PC-3 (cell line): ENCODE measurements around the gene DTNB. TPM values are rescaled to one million over a fixed set of nuclear protein-coding genes. Genes with fewer than 3 reads are reported as not detected.

ENCODE experiments used
- ATAC-seq: fragments of 200-7000 bp; cut with Tn5 transposase; 2 replicates; pipeline ENCODE4 v1.9.1; 2020; ENCODE audit warnings: mild to moderate bottlenecking, moderate library complexity
- BruUV-seq: library from RNA; stranded (reverse); fragments of 400-500 nt; replicated peaks from 2 replicates; lab custom pipeline; 2021; lab: Mats Ljungman, UMichigan
- CTCF ChIA-PET: fragments of 300-600 bp; sonication (Branson Sonifier 250); formaldehyde crosslinking; loops from one replicate; lab custom pipeline; 2022; ENCODE audit warnings: antibody characterized with exemption; lab: Charles Lee
- POLR2A ChIA-PET: fragments of 300-600 bp; sonication (Branson Sonifier 250); formaldehyde crosslinking; loops from one replicate; lab custom pipeline; 2022; ENCODE audit warnings: antibody characterized with exemption; ENCODE audit not compliant: unreplicated experiment; lab: Charles Lee
- DNase-seq: peaks from one replicate; pipeline ENCODE4 v3.0.0-alpha.2; 2015
- H2AFZ ChIP-seq: fragments of 300-600 bp; sonication (generic); 2 replicates; pipeline ENCODE4 v1.6.0; 2016; ENCODE audit warnings: antibody characterized with exemption, low read length
- H3F3A ChIP-seq: fragments of 300-600 bp; sonication (generic); one replicate; pipeline ENCODE4 v1.6.0; 2017; ENCODE audit warnings: antibody characterized with exemption, low read length, control low read depth, mild to moderate bottlenecking; ENCODE audit not compliant: unreplicated experiment
- H3K27ac ChIP-seq: fragments of 300-600 bp; sonication (generic); 2 replicates; pipeline ENCODE4 v1.5.1; 2016; ENCODE audit warnings: mild to moderate bottlenecking, low read length
- H3K27me3 ChIP-seq: fragments of 300-600 bp; sonication (generic); 2 replicates; pipeline ENCODE4 v1.6.1; 2016; ENCODE audit warnings: low read length, mixed read lengths
- H3K36me3 ChIP-seq: fragments of 300-600 bp; sonication (generic); 2 replicates; pipeline ENCODE4 v1.6.1; 2016; ENCODE audit warnings: low read depth, mixed run types, low read length, mixed read lengths
- H3K4me1 ChIP-seq: fragments of 300-600 bp; sonication (generic); 2 replicates; pipeline ENCODE4 v1.5.1; 2016; ENCODE audit warnings: low read length; ENCODE audit not compliant: insufficient read depth
- H3K4me2 ChIP-seq: fragments of 300-600 bp; sonication (generic); 2 replicates; pipeline ENCODE4 v1.6.0; 2016; ENCODE audit warnings: low read length
- H3K4me3 ChIP-seq: fragments of 300-600 bp; sonication (generic); 2 replicates; pipeline ENCODE4 v1.5.1; 2016; ENCODE audit warnings: mild to moderate bottlenecking, low read length, mixed read lengths
- H3K79me2 ChIP-seq: fragments of 300-600 bp; sonication (generic); 2 replicates; pipeline ENCODE4 v1.6.1; 2017; ENCODE audit warnings: low read length, mixed read lengths
- H3K9ac ChIP-seq: fragments of 300-600 bp; sonication (generic); 2 replicates; pipeline ENCODE4 v1.6.0; 2016; ENCODE audit warnings: mild to moderate bottlenecking, low read length
- H3K9me2 ChIP-seq: fragments of 300-600 bp; sonication (generic); replicated peaks from 2 replicates; pipeline ENCODE4 v1.6.1; 2016; ENCODE audit warnings: mixed run types, low read length, mixed read lengths
- H3K9me3 ChIP-seq: fragments of 300-600 bp; sonication (generic); 2 replicates; pipeline ENCODE4 v1.6.1; 2016; ENCODE audit warnings: low read length, mixed read lengths
- H4K20me1 ChIP-seq: fragments of 300-600 bp; sonication (generic); 2 replicates; pipeline ENCODE4 v1.6.1; 2016; ENCODE audit warnings: low read length, mixed read lengths
- EZH2 ChIP-seq: fragments of 300-600 bp; sonication (generic); IDR thresholded peaks from one replicate; pipeline ENCODE4 v1.6.1; 2017; ENCODE audit warnings: antibody characterized with exemption, mild to moderate bottlenecking, low read length; ENCODE audit not compliant: unreplicated experiment
- EZH2phosphoT487 ChIP-seq: fragments of 300-600 bp; sonication (generic); IDR thresholded peaks from 2 replicates; pipeline ENCODE4 v1.6.1; 2018; ENCODE audit warnings: mild to moderate bottlenecking, antibody characterized with exemption, low read length, borderline replicate concordance
- intact Hi-C: fragments of 100-400 bp; cut with micrococcal nuclease; formaldehyde crosslinking; loops from 2 replicates; pipeline ENCODE4 v1.9.0; 2023
- total RNA-seq: library from RNA; depleted of rRNA; stranded (reverse); fragments of >200 nt; gene quantifications from 2 replicates; pipeline ENCODE4 v1.2.3, GENCODE V29; 2014
- TF ChIP-seq, protein P1 (sequence below): fragments of 300-600 bp; sonication (generic); conservative IDR thresholded peaks from 2 replicates; pipeline ENCODE4 v1.5.1; 2017; ENCODE audit warnings: antibody characterized with exemption, low read depth, mild to moderate bottlenecking, low read length

The DTNB gene
- total RNA-seq, 1 experiment from 2014 or later = 23.1 TPM

DNA sequence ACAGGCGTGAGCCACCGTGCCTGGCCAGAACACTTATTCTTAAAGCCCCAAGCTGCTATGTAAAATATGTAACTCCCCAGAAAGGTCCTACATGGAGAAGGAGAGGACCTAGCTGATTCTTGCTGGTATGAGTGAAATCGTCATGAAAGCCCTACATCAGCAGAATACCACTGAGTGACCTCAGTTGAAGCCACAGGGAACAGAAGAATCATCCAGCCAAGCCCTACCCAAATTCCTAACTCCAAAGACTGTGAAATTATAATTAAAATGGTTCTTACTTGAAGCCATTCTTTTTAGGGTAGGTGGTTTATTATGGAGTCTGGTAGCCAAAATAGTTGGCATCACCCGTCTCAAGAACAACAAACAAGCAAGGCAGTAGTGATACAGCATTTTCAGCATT is 4.5 kb upstream of the DTNB start:
- H4K20me1 ChIP-seq = no peaks in the 10 kb centered on the region
- H2AFZ ChIP-seq = no peak overlapping the region
- no peaks in the 10 kb centered on the region for H3F3A ChIP-seq
- no peaks in the 10 kb centered on the region for H3K36me3 ChIP-seq
- H3K9me3 ChIP-seq = no peaks in the 10 kb centered on the region
- ChIA-PET POLR2A (no interaction called here), CTCF (no interaction called here)
- H3K9me2 ChIP-seq = no peaks in the 10 kb centered on the region
- DNase-seq = no peak
- no TSS peak for BruUV-seq
- no peak for TF ChIP-seq EZH2
- H3K4me3 ChIP-seq = no peak overlapping the region
- H3K4me1 ChIP-seq = peaks cover 8% of the 10 kb centered on the region
- intact Hi-C loops = no loop called here
- ATAC-seq = no peak
- no peak overlapping the region for H3K27ac ChIP-seq
- H3K79me2 ChIP-seq = no peaks in the 10 kb centered on the region
- no peak overlapping the region for H3K9ac ChIP-seq
- no peak overlapping the region for H3K4me2 ChIP-seq
- no peaks in the 10 kb centered on the region for H3K27me3 ChIP-seq

DNA sequence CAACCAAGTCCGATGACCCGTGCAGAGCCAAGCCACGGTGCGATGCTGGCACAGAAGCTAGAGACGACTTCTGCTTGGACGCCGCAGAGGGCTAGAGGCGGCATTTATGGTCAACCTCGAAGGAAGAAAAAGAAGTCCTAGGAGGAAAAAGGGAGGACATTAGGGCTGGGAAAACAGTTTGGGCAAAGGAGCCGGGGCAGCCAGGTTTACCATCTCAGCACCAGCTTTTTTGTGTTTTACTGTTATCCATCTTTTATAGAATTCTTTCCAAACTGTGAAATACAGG is 643 bp upstream of the DTNB start:
- Histone ChIP-seq H3K27ac (no peak overlapping the region), H3K4me3 (peak overlapping the region; percentile 69), H3K27me3 (no peaks in the 10 kb centered on the region), H3K9me2 (no peaks in the 10 kb centered on the region), H3K9ac (no peak overlapping the region), H3K4me2 (peak overlapping the region; percentile 90), H2AFZ (peak overlapping the region; percentile 94), H3K36me3 (no peaks in the 10 kb centered on the region), H3K79me2 (peaks cover 38% of the 10 kb centered on the region), H3K4me1 (peaks cover 26% of the 10 kb centered on the region), H4K20me1 (no peaks in the 10 kb centered on the region), H3F3A (no peaks in the 10 kb centered on the region), H3K9me3 (no peaks in the 10 kb centered on the region)
- ATAC-seq = peak; percentile 29; the same call in 1 of the 2 replicates
- ChIA-PET CTCF (no interaction called here), POLR2A (interaction anchor here (0.6 kb wide), 1 partner anchor 350 kb away, joined by 5 read pairs; no protein-coding TSS in a partner anchor)
- TF ChIP-seq, protein P1, sequence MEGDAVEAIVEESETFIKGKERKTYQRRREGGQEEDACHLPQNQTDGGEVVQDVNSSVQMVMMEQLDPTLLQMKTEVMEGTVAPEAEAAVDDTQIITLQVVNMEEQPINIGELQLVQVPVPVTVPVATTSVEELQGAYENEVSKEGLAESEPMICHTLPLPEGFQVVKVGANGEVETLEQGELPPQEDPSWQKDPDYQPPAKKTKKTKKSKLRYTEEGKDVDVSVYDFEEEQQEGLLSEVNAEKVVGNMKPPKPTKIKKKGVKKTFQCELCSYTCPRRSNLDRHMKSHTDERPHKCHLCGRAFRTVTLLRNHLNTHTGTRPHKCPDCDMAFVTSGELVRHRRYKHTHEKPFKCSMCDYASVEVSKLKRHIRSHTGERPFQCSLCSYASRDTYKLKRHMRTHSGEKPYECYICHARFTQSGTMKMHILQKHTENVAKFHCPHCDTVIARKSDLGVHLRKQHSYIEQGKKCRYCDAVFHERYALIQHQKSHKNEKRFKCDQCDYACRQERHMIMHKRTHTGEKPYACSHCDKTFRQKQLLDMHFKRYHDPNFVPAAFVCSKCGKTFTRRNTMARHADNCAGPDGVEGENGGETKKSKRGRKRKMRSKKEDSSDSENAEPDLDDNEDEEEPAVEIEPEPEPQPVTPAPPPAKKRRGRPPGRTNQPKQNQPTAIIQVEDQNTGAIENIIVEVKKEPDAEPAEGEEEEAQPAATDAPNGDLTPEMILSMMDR = no peak
- TF ChIP-seq EZH2phosphoT487 = peak; percentile 9; the same call in 1 of the 2 replicates
- no peak for DNase-seq
- intact Hi-C loops = no loop called here
- no TSS peak for BruUV-seq

DNA sequence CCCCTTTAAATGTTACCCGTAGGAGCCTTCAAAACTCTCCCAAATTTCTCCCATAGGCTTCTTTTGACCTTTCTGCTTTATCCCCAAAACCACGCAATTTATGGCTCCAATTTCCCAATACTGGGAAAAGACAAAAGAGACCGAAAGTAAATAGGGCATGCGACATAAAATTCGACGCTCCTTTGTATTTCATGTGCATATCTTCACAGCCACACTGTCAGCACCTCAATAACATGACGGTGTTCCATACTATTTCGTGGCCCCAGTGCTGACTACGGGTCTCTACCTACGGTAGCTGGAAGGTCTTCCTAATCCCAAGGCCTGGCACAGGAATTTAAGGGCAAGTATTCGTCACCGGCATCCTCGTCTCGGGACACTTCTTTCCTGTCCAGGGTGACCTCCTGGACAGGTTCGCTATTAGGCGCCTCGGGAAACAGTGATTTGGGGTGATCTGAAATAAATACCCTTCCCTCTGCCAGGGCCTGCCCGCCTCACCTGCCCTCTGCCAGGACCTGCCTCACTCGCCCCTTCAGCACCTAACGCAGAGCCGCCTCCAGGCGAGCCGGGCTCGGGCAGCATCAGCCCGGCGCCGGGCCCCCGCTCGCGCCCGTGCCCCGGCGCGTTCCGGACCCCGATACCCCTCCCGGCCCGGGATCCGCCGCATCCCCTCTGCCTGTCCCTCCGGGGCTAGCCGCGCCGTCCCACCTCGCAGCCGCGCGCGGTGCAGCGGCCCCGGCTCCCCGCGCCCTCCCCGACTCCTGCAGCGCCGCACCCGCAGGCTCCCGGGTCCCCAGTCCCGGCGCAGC is 680 bp downstream of the DTNB start:
- Histone ChIP-seq H3K27ac (no peak overlapping the region), H3K27me3 (no peaks in the 10 kb centered on the region), H4K20me1 (no peaks in the 10 kb centered on the region), H3K4me3 (peak overlapping the region; percentile 82), H3K9me3 (no peaks in the 10 kb centered on the region), H3K36me3 (no peaks in the 10 kb centered on the region), H2AFZ (peak overlapping the region; percentile 74), H3F3A (no peaks in the 10 kb centered on the region), H3K9ac (no peak overlapping the region; the same call in 1 of the 2 replicates), H3K4me2 (peak overlapping the region; percentile 92), H3K9me2 (no peaks in the 10 kb centered on the region), H3K4me1 (peaks cover 26% of the 10 kb centered on the region), H3K79me2 (peaks cover 48% of the 10 kb centered on the region)
- ChIA-PET POLR2A (interaction anchor here (0.6 kb wide), 1 partner anchor 179 kb away, joined by 4 read pairs; no protein-coding TSS in a partner anchor), CTCF (interaction anchor here (0.6 to 1.0 kb wide), 4 partner anchors 27 to 310 kb away, joined by 3 read pairs; no protein-coding TSS in a partner anchor)
- peak; percentile 61 for ATAC-seq
- intact Hi-C loops = loop anchor here (1.0 kb wide), 1 partner anchor 28 kb away; no protein-coding TSS in a partner anchor
- no peak for TF ChIP-seq EZH2phosphoT487
- no peak for TF ChIP-seq EZH2
- TF ChIP-seq, protein P1 = no peak
- peak; percentile 49 for DNase-seq
- TSS peak; percentile 36 for BruUV-seq
